ENCODE results near the gene MOV10L1. TPM values are rescaled to one million over a fixed set of nuclear protein-coding genes. Genes with fewer than 3 reads are reported as not detected.

Gene MOV10L1
- total and polyA plus RNA-seq, 2 donors (not counting 1 experiment from before 2014, with no cell fraction given) = 0.03 to 0.83 TPM

DNA sequence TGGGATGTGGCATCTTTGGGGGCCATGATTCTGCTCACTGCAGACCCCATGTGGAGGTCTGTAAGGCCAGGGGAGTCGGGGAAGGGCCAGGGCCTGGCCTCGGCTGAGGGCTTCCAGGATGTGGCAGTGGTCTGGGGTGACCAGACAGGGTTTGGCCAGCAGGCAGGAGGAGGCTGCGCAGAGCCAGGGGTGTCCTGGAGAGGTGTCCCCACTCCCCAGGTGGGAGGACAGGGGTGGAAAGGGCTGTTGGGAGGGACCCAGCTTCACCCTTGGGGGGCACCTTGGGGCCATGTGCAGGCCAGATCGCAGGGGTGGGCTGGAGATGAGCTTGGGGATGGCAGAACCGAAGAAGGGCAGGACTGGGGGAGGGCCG, 84.2 kb downstream of the MOV10L1 start:
- TF ChIP-seq EZH2 (IDR thresholded peaks at IDR 0.05; ENCODE audit: low read length, missing control alignments) = no peak
- TF ChIP-seq, protein P1, sequence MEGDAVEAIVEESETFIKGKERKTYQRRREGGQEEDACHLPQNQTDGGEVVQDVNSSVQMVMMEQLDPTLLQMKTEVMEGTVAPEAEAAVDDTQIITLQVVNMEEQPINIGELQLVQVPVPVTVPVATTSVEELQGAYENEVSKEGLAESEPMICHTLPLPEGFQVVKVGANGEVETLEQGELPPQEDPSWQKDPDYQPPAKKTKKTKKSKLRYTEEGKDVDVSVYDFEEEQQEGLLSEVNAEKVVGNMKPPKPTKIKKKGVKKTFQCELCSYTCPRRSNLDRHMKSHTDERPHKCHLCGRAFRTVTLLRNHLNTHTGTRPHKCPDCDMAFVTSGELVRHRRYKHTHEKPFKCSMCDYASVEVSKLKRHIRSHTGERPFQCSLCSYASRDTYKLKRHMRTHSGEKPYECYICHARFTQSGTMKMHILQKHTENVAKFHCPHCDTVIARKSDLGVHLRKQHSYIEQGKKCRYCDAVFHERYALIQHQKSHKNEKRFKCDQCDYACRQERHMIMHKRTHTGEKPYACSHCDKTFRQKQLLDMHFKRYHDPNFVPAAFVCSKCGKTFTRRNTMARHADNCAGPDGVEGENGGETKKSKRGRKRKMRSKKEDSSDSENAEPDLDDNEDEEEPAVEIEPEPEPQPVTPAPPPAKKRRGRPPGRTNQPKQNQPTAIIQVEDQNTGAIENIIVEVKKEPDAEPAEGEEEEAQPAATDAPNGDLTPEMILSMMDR (conservative IDR thresholded peaks at IDR 0.05 in 1 of 2, IDR thresholded peaks at IDR 0.05 in 1 of 2; ENCODE audit: low read depth in 1 of 2, low read length in 2 of 2) = no peak
- Histone ChIP-seq H3K79me2 (ENCODE audit: control insufficient read depth, insufficient read depth, low read length) (no peaks in the 10 kb centered on the region), H3K9ac (ENCODE audit: insufficient read depth, low read length) (no peak overlapping the region), H4K20me1 (ENCODE audit: control insufficient read depth, extremely low read depth, insufficient read depth, low read length) (no peaks in the 10 kb centered on the region), H3K4me2 (ENCODE audit: extremely low read depth, insufficient read depth, low read length) (no peak overlapping the region), H3K9me3 (ENCODE audit: control insufficient read depth, insufficient read depth, low read depth, low read length) (no peaks in the 10 kb centered on the region), H3K36me3 (ENCODE audit: control insufficient read depth, insufficient read depth, low read length) (no peaks in the 10 kb centered on the region), H3K27me3 (ENCODE audit: control insufficient read depth, insufficient read depth, low read length) (peaks cover 7% of the 10 kb centered on the region), H3K27ac (ENCODE audit: insufficient read depth, low read length) (no peak overlapping the region), H3K4me3 (replicated peaks in 1 of 4; ENCODE audit: control extremely low read depth in 1 of 4, insufficient read depth in 1 of 4, low read depth in 3 of 4, low read length in 4 of 4) (no peak overlapping the region), H3K4me1 (ENCODE audit: control insufficient read depth, extremely low read depth, insufficient read depth, low read length) (no peaks in the 10 kb centered on the region), H2AFZ (ENCODE audit: low read length) (no peak overlapping the region)
- no peak for DNase-seq (ENCODE audit: low read depth in 2 of 2)

DNA sequence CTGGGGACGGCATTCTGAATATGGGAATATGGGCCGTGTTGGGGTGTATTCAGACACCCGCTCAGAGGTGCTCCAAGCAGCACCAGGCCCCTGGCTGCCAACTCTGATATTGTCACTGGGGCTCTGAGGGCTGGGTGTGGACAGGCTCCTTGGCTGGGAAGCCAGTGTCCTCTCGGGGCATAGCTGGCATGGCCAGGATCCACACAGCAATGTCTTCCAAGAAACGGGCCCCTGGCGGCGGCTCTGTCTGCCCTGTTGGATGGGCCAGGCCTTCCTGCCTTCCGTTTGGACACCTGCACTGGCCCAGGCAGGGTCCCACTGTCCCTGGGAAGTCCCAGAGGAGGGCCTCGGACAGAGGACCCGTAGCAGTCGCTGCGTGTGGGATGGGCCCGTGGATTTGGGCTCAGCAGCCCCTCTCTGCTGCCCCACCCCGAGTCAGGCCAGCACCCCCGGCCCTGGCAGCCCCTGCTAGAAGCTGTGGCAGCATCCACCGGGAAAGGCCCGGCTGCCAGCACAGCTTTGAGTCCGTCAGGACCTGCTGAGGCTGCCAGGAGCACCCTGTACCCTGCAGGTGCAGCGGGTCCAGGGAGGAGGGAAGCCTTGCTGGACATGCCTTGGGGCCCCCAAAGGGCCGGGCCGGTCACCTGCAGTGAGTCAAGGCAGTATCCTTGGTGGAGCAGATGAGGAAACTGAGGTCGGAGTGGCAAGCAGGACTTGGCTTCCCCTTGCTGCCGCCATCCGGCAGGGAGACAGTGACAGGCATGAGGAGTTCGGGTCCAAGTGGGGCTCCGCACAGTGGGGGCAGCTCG, 84.8 kb downstream of the MOV10L1 start:
- TF ChIP-seq, protein P1 (conservative IDR thresholded peaks at IDR 0.05 in 1 of 2, IDR thresholded peaks at IDR 0.05 in 1 of 2; ENCODE audit: low read depth in 1 of 2, low read length in 2 of 2) = no peak
- TF ChIP-seq EZH2 (IDR thresholded peaks at IDR 0.05; ENCODE audit: low read length, missing control alignments) = no peak
- H3K27me3 ChIP-seq (ENCODE audit: control insufficient read depth, insufficient read depth, low read length) = peaks cover 3% of the 10 kb centered on the region
- no peaks in the 10 kb centered on the region for H3K4me1 ChIP-seq (ENCODE audit: control insufficient read depth, extremely low read depth, insufficient read depth, low read length)
- no peak overlapping the region for H3K27ac ChIP-seq (ENCODE audit: insufficient read depth, low read length)
- no peaks in the 10 kb centered on the region for H3K79me2 ChIP-seq (ENCODE audit: control insufficient read depth, insufficient read depth, low read length)
- DNase-seq (ENCODE audit: low read depth in 2 of 2) = no peak
- no peaks in the 10 kb centered on the region for H3K36me3 ChIP-seq (ENCODE audit: control insufficient read depth, insufficient read depth, low read length)
- no peak overlapping the region for H2AFZ ChIP-seq (ENCODE audit: low read length)
- no peaks in the 10 kb centered on the region for H3K9me3 ChIP-seq (ENCODE audit: control insufficient read depth, insufficient read depth, low read depth, low read length)
- no peak overlapping the region for H3K4me2 ChIP-seq (ENCODE audit: extremely low read depth, insufficient read depth, low read length)
- no peak overlapping the region for H3K4me3 ChIP-seq (replicated peaks in 1 of 4; ENCODE audit: control extremely low read depth in 1 of 4, insufficient read depth in 1 of 4, low read depth in 3 of 4, low read length in 4 of 4)
- no peaks in the 10 kb centered on the region for H4K20me1 ChIP-seq (ENCODE audit: control insufficient read depth, extremely low read depth, insufficient read depth, low read length)
- no peak overlapping the region for H3K9ac ChIP-seq (ENCODE audit: insufficient read depth, low read length)

GRCh38 chr22:50175191-50175461, 85.3 kb downstream of the MOV10L1 start:
- Histone ChIP-seq H3K4me1 (ENCODE audit: control insufficient read depth, extremely low read depth, insufficient read depth, low read length) (no peaks in the 10 kb centered on the region), H3K27me3 (ENCODE audit: control insufficient read depth, insufficient read depth, low read length) (peaks cover 3% of the 10 kb centered on the region), H4K20me1 (ENCODE audit: control insufficient read depth, extremely low read depth, insufficient read depth, low read length) (no peaks in the 10 kb centered on the region), H3K4me3 (replicated peaks in 1 of 4; ENCODE audit: control extremely low read depth in 1 of 4, insufficient read depth in 1 of 4, low read depth in 3 of 4, low read length in 4 of 4) (no peak overlapping the region), H3K36me3 (ENCODE audit: control insufficient read depth, insufficient read depth, low read length) (no peaks in the 10 kb centered on the region), H3K27ac (ENCODE audit: insufficient read depth, low read length) (no peak overlapping the region), H3K9ac (ENCODE audit: insufficient read depth, low read length) (no peak overlapping the region), H3K79me2 (ENCODE audit: control insufficient read depth, insufficient read depth, low read length) (no peaks in the 10 kb centered on the region), H3K4me2 (ENCODE audit: extremely low read depth, insufficient read depth, low read length) (no peak overlapping the region), H3K9me3 (ENCODE audit: control insufficient read depth, insufficient read depth, low read depth, low read length) (no peaks in the 10 kb centered on the region), H2AFZ (ENCODE audit: low read length) (no peak overlapping the region)
- TF ChIP-seq, protein P1 (conservative IDR thresholded peaks at IDR 0.05 in 1 of 2, IDR thresholded peaks at IDR 0.05 in 1 of 2; ENCODE audit: low read depth in 1 of 2, low read length in 2 of 2) = no peak
- no peak for TF ChIP-seq EZH2 (IDR thresholded peaks at IDR 0.05; ENCODE audit: low read length, missing control alignments)
- DNase-seq (ENCODE audit: low read depth in 2 of 2) = no peak

Data from fibroblast of lung (primary cell).